ENCODE measurements around the gene C1orf21. TPM values are rescaled to one million over a fixed set of nuclear protein-coding genes. Genes with fewer than 3 reads are reported as not detected.

The C1orf21 gene
- total and polyA plus RNA-seq, 8 donors: 37.0 to 75.3 (median 47.3) TPM

DNA sequence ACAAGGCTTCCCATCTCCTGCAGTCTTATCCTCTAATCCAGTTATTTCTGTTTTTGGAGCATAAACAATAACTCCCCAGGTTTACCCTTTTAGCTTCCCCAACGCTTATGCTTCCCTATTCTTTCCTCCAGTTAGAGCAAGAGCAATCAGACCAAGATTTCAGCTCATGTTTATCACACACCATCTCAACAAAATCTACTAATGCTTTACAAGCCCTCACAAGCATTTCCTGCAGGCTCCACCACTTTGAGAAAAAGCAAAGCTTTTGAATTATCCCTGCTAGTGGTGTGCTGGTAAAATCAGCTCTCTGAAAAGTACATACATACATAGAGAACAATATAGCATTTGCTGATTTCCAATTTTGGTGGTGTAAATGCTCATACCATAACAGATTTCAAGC is 275.0 kb downstream of the C1orf21 start:
- H3K4me3 ChIP-seq: no peak overlapping the region
- H3K27ac ChIP-seq: no peak overlapping the region
- peaks cover 0 to 11% of the 10 kb centered on the region in 2 donors for H3K27me3 ChIP-seq
- H3K4me1 ChIP-seq: peaks cover 0 to 10% of the 10 kb centered on the region in 2 donors
- TF ChIP-seq CTCF (IDR thresholded peaks at IDR 0.05): no peak
- DNase-seq (no peak), ATAC-seq (no peak)
- no peaks in the 10 kb centered on the region for H3K9me3 ChIP-seq
- intact Hi-C loops (cut with DNase I): loop anchor here in 1 of 2 donors (10.0 kb wide), 1 partner anchor 97 kb away; no protein-coding TSS in a partner anchor
- H3K36me3 ChIP-seq: no peaks in the 10 kb centered on the region

GRCh38 chr1:184664042-184664660 is 277.3 kb downstream of the C1orf21 start:
- DNase-seq (peak; percentile 66 to 90 (median 82)), ATAC-seq (peak; percentile 98)
- H3K27ac ChIP-seq: no peak overlapping the region
- peak overlapping the region; percentile 15 to 16 for H3K4me3 ChIP-seq
- peaks cover 0 to 11% of the 10 kb centered on the region in 2 donors for H3K27me3 ChIP-seq
- intact Hi-C loops (cut with DNase I): loop anchor here in 1 of 2 donors (10.0 kb wide), 1 partner anchor 99 kb away; no protein-coding TSS in a partner anchor
- TF ChIP-seq CTCF (IDR thresholded peaks at IDR 0.05): peak; percentile 82 to 84
- H3K9me3 ChIP-seq: no peaks in the 10 kb centered on the region
- H3K36me3 ChIP-seq: no peaks in the 10 kb centered on the region
- peaks cover 0 to 10% of the 10 kb centered on the region in 2 donors for H3K4me1 ChIP-seq

- Histone ChIP-seq H3K36me3 (no peaks in the 10 kb centered on the region), H3K27ac (no peak overlapping the region), H3K4me1 (peaks cover 0 to 10% of the 10 kb centered on the region in 2 donors), H3K4me3 (no peak overlapping the region), H3K9me3 (no peaks in the 10 kb centered on the region), H3K27me3 (peaks cover 0 to 11% of the 10 kb centered on the region in 2 donors)
- ATAC-seq: no peak
- DNase-seq: no peak
- intact Hi-C loops (cut with DNase I): loop anchor here in 1 of 2 donors (10.0 kb wide), 1 partner anchor 100 kb away; no protein-coding TSS in a partner anchor
- TF ChIP-seq CTCF (IDR thresholded peaks at IDR 0.05): no peak
Measured at GRCh38 chr1:184664661-184665060, 277.8 kb downstream of the C1orf21 start.

DNA sequence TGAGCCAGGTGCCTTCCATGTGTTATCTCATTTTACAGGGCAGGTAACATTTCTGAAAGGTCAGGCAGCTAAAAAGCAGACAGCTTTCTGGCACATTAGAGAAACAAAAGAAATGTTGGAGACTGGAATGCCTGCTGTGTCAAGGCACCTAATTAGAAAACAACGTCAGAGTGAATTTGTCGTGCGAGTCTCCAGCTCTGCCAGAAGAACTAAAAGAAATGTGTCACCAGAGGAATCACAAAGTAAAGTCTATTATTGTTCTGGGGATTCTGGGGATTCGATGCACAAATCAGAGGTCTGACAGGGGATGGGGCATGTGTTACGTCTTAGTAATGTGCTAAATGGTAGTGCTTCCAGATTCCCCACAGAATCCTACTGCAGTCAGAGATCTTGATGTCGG is 278.5 kb downstream of the C1orf21 start:
- intact Hi-C loops (cut with DNase I): loop anchor here in 1 of 2 donors (10.0 kb wide), 1 partner anchor 101 kb away; no protein-coding TSS in a partner anchor
- ATAC-seq: no peak
- H3K36me3 ChIP-seq: no peaks in the 10 kb centered on the region

More for the DNA sequence above, 278.5 kb downstream of the C1orf21 start:
- no peak for TF ChIP-seq CTCF (IDR thresholded peaks at IDR 0.05)
- Histone ChIP-seq H3K27me3 (peaks cover 0 to 11% of the 10 kb centered on the region in 2 donors), H3K4me1 (peaks cover 0 to 10% of the 10 kb centered on the region in 2 donors), H3K27ac (no peak overlapping the region), H3K9me3 (no peaks in the 10 kb centered on the region), H3K4me3 (no peak overlapping the region)
- no peak for DNase-seq

All from left lung (tissue), 10 donors.